Activated CD4-positive, alpha-beta memory T cell treated with anti-CD3 and anti-CD28 coated beads, Interleukin-2, amount 10 ng/mL, durations not matched to agents 7 days and 5 days (primary cell): ENCODE measurements around the gene OR10P1. TPM values are rescaled to one million over a fixed set of nuclear protein-coding genes. Genes with fewer than 3 reads are reported as not detected.
A peak's percentile ranks its signal among the peaks of the same experiment; 100 is the strongest.
"Not testable (repeated sequence)": the region's sequence is repeated elsewhere in the genome, so short reads cannot be mapped to it uniquely, and the experiment has no call there.

Experiments used
- CTCF ChIA-PET: fragments of 350-600 bp; sonication (Branson Sonifier 250); formaldehyde crosslinking; loops from one replicate; lab custom pipeline; 2021; ENCODE audit warnings: antibody characterized with exemption, inconsistent platforms; lab: Charles Lee
- POLR2A ChIA-PET: fragments of 350-600 bp; sonication (Branson Sonifier 250); formaldehyde crosslinking; loops from one replicate; lab custom pipeline; 2021; ENCODE audit warnings: antibody characterized with exemption; lab: Charles Lee
- DNase-seq: peaks from one replicate; pipeline ENCODE4 v3.0.0-alpha.2; 2020
- H3K27ac Mint-ChIP-seq: one replicate; pipeline ENCODE4 v1.8.0; 2021; ENCODE audit warnings: mild to moderate bottlenecking, mixed read lengths
- H3K27me3 Mint-ChIP-seq: one replicate; pipeline ENCODE4 v1.8.0; 2021; ENCODE audit warnings: mixed read lengths
- H3K36me3 Mint-ChIP-seq: one replicate; pipeline ENCODE4 v1.8.0; 2021; ENCODE audit warnings: low read depth, mixed read lengths
- H3K4me1 Mint-ChIP-seq: one replicate; pipeline ENCODE4 v1.8.0; 2021; ENCODE audit warnings: mixed read lengths
- H3K4me3 Mint-ChIP-seq: one replicate; pipeline ENCODE4 v1.8.0; 2021; ENCODE audit warnings: mild to moderate bottlenecking, mixed read lengths
- H3K9me3 Mint-ChIP-seq: one replicate; pipeline ENCODE4 v1.8.0; 2021; ENCODE audit warnings: mixed read lengths
- total RNA-seq, 2 experiments: library from RNA; stranded (reverse); gene quantifications; one replicate each; pipeline ENCODE4 v1.2.3, GENCODE V29; 2021

Gene OR10P1
- total RNA-seq, 2 experiments from 2014 or later, result not detected

- H3K4me1 Mint-ChIP-seq, result peaks cover 40% of the 10 kb centered on the region
- DNase-seq, result no peak
- H3K4me3 Mint-ChIP-seq, result no peak overlapping the region
- H3K27ac Mint-ChIP-seq, result no peak overlapping the region
- H3K36me3 Mint-ChIP-seq, result no peaks in the 10 kb centered on the region
- H3K9me3 Mint-ChIP-seq, result no peaks in the 10 kb centered on the region
- peaks cover 6% of the 10 kb centered on the region for H3K27me3 Mint-ChIP-seq
- ChIA-PET CTCF (interaction anchor here (0.7 kb wide), 1 partner anchor 1065 kb away, joined by 3 read pairs; no protein-coding TSS in a partner anchor), POLR2A (no interaction called here)
Observed at GRCh38 chr12:55633151-55633550, 3.5 kb upstream of the OR10P1 start.

GRCh38 chr12:55636116-55636655, 506 bp upstream of the OR10P1 start:
- DNase-seq, result no peak
- Mint-ChIP-seq H3K27ac (no peak overlapping the region), H3K4me1 (peaks cover 25% of the 10 kb centered on the region), H3K36me3 (no peaks in the 10 kb centered on the region), H3K4me3 (peak overlapping the region; percentile 18), H3K9me3 (no peaks in the 10 kb centered on the region), H3K27me3 (peaks cover 6% of the 10 kb centered on the region)
- ChIA-PET POLR2A (no interaction called here), CTCF (interaction anchor here (1.5 to 3.1 kb wide), 2 partner anchors 10 to 18 kb away, joined by 4 to 21 read pairs; no protein-coding TSS in a partner anchor)

- DNase-seq, result peak; percentile 73
- ChIA-PET POLR2A (no interaction called here), CTCF (no interaction called here)
- Mint-ChIP-seq H3K4me1 (peaks cover 33% of the 10 kb centered on the region), H3K9me3 (no peaks in the 10 kb centered on the region), H3K27me3 (peaks cover 6% of the 10 kb centered on the region), H3K27ac (peak overlapping the region; percentile 80), H3K36me3 (no peaks in the 10 kb centered on the region), H3K4me3 (peak overlapping the region; percentile 61)
Observed at GRCh38 chr12:55637467-55637866, 775 bp downstream of the OR10P1 start.

GRCh38 chr12:55641595-55641994, 4.9 kb downstream of the OR10P1 start:
- Mint-ChIP-seq H3K27ac (no peak overlapping the region), H3K27me3 (peaks cover 2% of the 10 kb centered on the region), H3K9me3 (no peaks in the 10 kb centered on the region), H3K36me3 (no peaks in the 10 kb centered on the region), H3K4me1 (peaks cover 46% of the 10 kb centered on the region), H3K4me3 (no peak overlapping the region)
- POLR2A ChIA-PET, result no interaction called here
- no peak for DNase-seq
- CTCF ChIA-PET, result interaction anchor here (1.5 kb wide), 1 partner anchor 14 kb away, joined by 9 read pairs; no protein-coding TSS in a partner anchor

GRCh38 chr12:55642267-55642666, 5.6 kb downstream of the OR10P1 start:
- no peaks in the 10 kb centered on the region for H3K36me3 Mint-ChIP-seq
- no peak overlapping the region for H3K27ac Mint-ChIP-seq
- no peak overlapping the region for H3K4me3 Mint-ChIP-seq
- no peaks in the 10 kb centered on the region for H3K9me3 Mint-ChIP-seq
- peaks cover 43% of the 10 kb centered on the region for H3K4me1 Mint-ChIP-seq
- H3K27me3 Mint-ChIP-seq, result peaks cover 2% of the 10 kb centered on the region
- POLR2A ChIA-PET, result no interaction called here
- CTCF ChIA-PET, result interaction anchor here (1.5 kb wide), 1 partner anchor 14 kb away, joined by 9 read pairs; no protein-coding TSS in a partner anchor
- DNase-seq, result no peak

- Mint-ChIP-seq H3K27ac (no peak overlapping the region), H3K9me3 (no peaks in the 10 kb centered on the region), H3K4me1 (peaks cover 39% of the 10 kb centered on the region), H3K4me3 (no peak overlapping the region), H3K27me3 (peaks cover under 1% of the 10 kb centered on the region), H3K36me3 (no peaks in the 10 kb centered on the region)
- CTCF ChIA-PET, result interaction anchor here (1.5 kb wide), 1 partner anchor 13 kb away, joined by 9 read pairs; no protein-coding TSS in a partner anchor
- POLR2A ChIA-PET, result no interaction called here
- DNase-seq, result peak; percentile 53
Observed at GRCh38 chr12:55642669-55643068, 6.0 kb downstream of the OR10P1 start.

- Mint-ChIP-seq H3K4me3 (no peak overlapping the region), H3K36me3 (no peaks in the 10 kb centered on the region), H3K27ac (no peak overlapping the region), H3K4me1 (peaks cover 30% of the 10 kb centered on the region), H3K27me3 (no peaks in the 10 kb centered on the region), H3K9me3 (peaks cover 1% of the 10 kb centered on the region)
- ChIA-PET POLR2A (no interaction called here), CTCF (interaction anchor here (1.1 to 4.6 kb wide), 6 partner anchors 9 to 94 kb away, joined by 3 to 72 read pairs (median 8); partner anchors contain the start of gene OR10P1)
- DNase-seq, result no peak
Observed at GRCh38 chr12:55644591-55644990, 7.9 kb downstream of the OR10P1 start.

- Mint-ChIP-seq H3K4me3 (no peak overlapping the region), H3K27ac (peak overlapping the region; percentile 21), H3K27me3 (no peaks in the 10 kb centered on the region), H3K4me1 (peaks cover 26% of the 10 kb centered on the region), H3K36me3 (no peaks in the 10 kb centered on the region), H3K9me3 (peaks cover 5% of the 10 kb centered on the region)
- ChIA-PET CTCF (interaction anchor here (0.6 to 4.6 kb wide), 10 partner anchors 9 to 654 kb away, joined by 3 to 72 read pairs (median 4); partner anchors contain the start of genes DNAJC14 and OR10P1), POLR2A (no interaction called here)
- DNase-seq, result no peak
Observed at GRCh38 chr12:55647027-55647426, 10.3 kb downstream of the OR10P1 start.

- H3K9me3 Mint-ChIP-seq, H3K36me3 Mint-ChIP-seq, DNase-seq, POLR2A ChIA-PET, H3K4me3 Mint-ChIP-seq, H3K27me3 Mint-ChIP-seq, CTCF ChIA-PET, H3K27ac Mint-ChIP-seq: not testable (repeated sequence)
- H3K4me1 Mint-ChIP-seq, result peaks cover 14% of the 10 kb centered on the region
Observed at GRCh38 chr12:55650620-55651298, 14.1 kb downstream of the OR10P1 start.

GRCh38 chr12:55651299-55651683, 14.6 kb downstream of the OR10P1 start:
- H3K9me3 Mint-ChIP-seq, result peaks cover 5% of the 10 kb centered on the region
- H3K27me3 Mint-ChIP-seq, result no peaks in the 10 kb centered on the region
- CTCF ChIA-PET, result no interaction called here
- no peak overlapping the region for H3K4me3 Mint-ChIP-seq
- H3K4me1 Mint-ChIP-seq, result peaks cover 9% of the 10 kb centered on the region
- H3K27ac Mint-ChIP-seq, result no peak overlapping the region
- no peaks in the 10 kb centered on the region for H3K36me3 Mint-ChIP-seq
- POLR2A ChIA-PET, result no interaction called here
- no peak for DNase-seq

- ChIA-PET CTCF (no interaction called here), POLR2A (no interaction called here)
- no peak for DNase-seq
- Mint-ChIP-seq H3K27me3 (peaks cover 5% of the 10 kb centered on the region), H3K27ac (no peak overlapping the region), H3K9me3 (peaks cover 5% of the 10 kb centered on the region), H3K4me3 (no peak overlapping the region), H3K36me3 (no peaks in the 10 kb centered on the region), H3K4me1 (peaks cover 4% of the 10 kb centered on the region)
Observed at GRCh38 chr12:55652352-55652751, 15.7 kb downstream of the OR10P1 start.

GRCh38 chr12:55653031-55653430, 16.3 kb downstream of the OR10P1 start:
- Mint-ChIP-seq H3K4me3 (no peak overlapping the region), H3K36me3 (no peaks in the 10 kb centered on the region), H3K27me3 (peaks cover 9% of the 10 kb centered on the region), H3K27ac (no peak overlapping the region), H3K4me1 (peaks cover 4% of the 10 kb centered on the region), H3K9me3 (peaks cover 5% of the 10 kb centered on the region)
- ChIA-PET CTCF (no interaction called here), POLR2A (no interaction called here)
- DNase-seq, result no peak

- peaks cover 3% of the 10 kb centered on the region for H3K9me3 Mint-ChIP-seq
- H3K36me3 Mint-ChIP-seq, result no peaks in the 10 kb centered on the region
- H3K27ac Mint-ChIP-seq, result no peak overlapping the region
- H3K4me3 Mint-ChIP-seq, result no peak overlapping the region
- peaks cover 12% of the 10 kb centered on the region for H3K27me3 Mint-ChIP-seq
- CTCF ChIA-PET, result interaction anchor here (5.1 kb wide), 1 partner anchor 9 kb away, joined by 72 read pairs; no protein-coding TSS in a partner anchor
- no peak for DNase-seq
- peaks cover 4% of the 10 kb centered on the region for H3K4me1 Mint-ChIP-seq
- POLR2A ChIA-PET, result no interaction called here
Observed at GRCh38 chr12:55654511-55655214, 18.0 kb downstream of the OR10P1 start.
